K562 (cell line): ENCODE results near the gene MBNL1. TPM values are rescaled to one million over a fixed set of nuclear protein-coding genes. Genes with fewer than 3 reads are reported as not detected.
A peak's percentile ranks its signal among the peaks of the same experiment; 100 is the strongest.

Experiments
- ATAC-seq: fragments of 200-7000 bp; cut with Tn5 transposase; 3 replicates; pipeline ENCODE4 v1.9.1; 2020; ENCODE audit warnings: moderate library complexity
- BruUV-seq: library from RNA; stranded (reverse); fragments of 400-500 nt; replicated peaks from 2 replicates; lab custom pipeline; 2021; lab: Mats Ljungman, UMichigan
- CTCF ChIA-PET: fragments of 300-600 bp; formaldehyde crosslinking; extraction: SDS; loops from one replicate; lab custom pipeline; 2021; ENCODE audit warnings: low intra/inter-chr PET ratio; lab: Yijun Ruan, JAX
- POLR2A ChIA-PET: fragments of 300-600, 350-650 bp; sonication (Branson Sonifier 250); formaldehyde crosslinking; extraction: SDS; loops from one replicate; lab custom pipeline; 2021; ENCODE audit warnings: antibody characterized with exemption, inconsistent platforms; lab: Yijun Ruan, JAX
- DNase-seq, 4 experiments: peaks; one replicate each; pipeline versions ENCODE4 v3.0.0 to v3.0.0-alpha.2; 2011 to 2018; ENCODE audit warnings: low spot score in 3 of 4, mixed read lengths in 3 of 4; ENCODE audit errors: extremely low read depth in 1 of 4
- FAIRE-seq: peaks from 2 replicates; lab custom pipeline; 2011; peaks lifted over from hg19 to GRCh38; lab: Jason Lieb, UNC
- H2AFZ ChIP-seq: 2 replicates; pipeline ENCODE4 v1.6.0; 2011; ENCODE audit warnings: low read depth, low read length, control low read depth, inconsistent platforms
- H3K27ac ChIP-seq: fragments of 200-600 bp; 3 replicates; pipeline ENCODE4 v1.8.0; 2011; ENCODE audit warnings: low read depth, mild to moderate bottlenecking, control low read depth, inconsistent platforms, low read length, moderate library complexity, mixed read lengths; ENCODE audit errors: extremely low read depth
- H3K27me3 ChIP-seq, 2 experiments: fragments of 300-600 bp in 1 of 2; 2 replicates in 1 of 2; 3 replicates in 1 of 2; pipeline versions ENCODE4 v1.6.0 to v1.8.0; 2011; ENCODE audit warnings: inconsistent platforms in 2 of 2, low read length in 2 of 2, mild to moderate bottlenecking in 1 of 2, mixed read lengths in 1 of 2, moderate library complexity in 1 of 2; ENCODE audit not compliant: control insufficient read depth in 2 of 2, insufficient read depth in 2 of 2
- H3K36me3 ChIP-seq: fragments of 300-600 bp; 3 replicates; pipeline ENCODE4 v1.8.0; 2011; ENCODE audit warnings: mild to moderate bottlenecking, low read length, inconsistent platforms; ENCODE audit not compliant: control insufficient read depth, insufficient read depth
- H3K4me1 ChIP-seq, 2 experiments: fragments of 200-600 bp in 1 of 2; replicated peaks in 1 of 2; 2 replicates in 1 of 2; 3 replicates in 1 of 2; pipeline versions ENCODE4 v1.5.1 to v1.8.0; 2011; ENCODE audit warnings: inconsistent platforms in 2 of 2, low read length in 2 of 2, mild to moderate bottlenecking in 1 of 2, mixed read lengths in 1 of 2, moderate library complexity in 1 of 2; ENCODE audit not compliant: control insufficient read depth in 2 of 2, insufficient read depth in 2 of 2
- H3K4me2 ChIP-seq: 2 replicates; pipeline ENCODE4 v1.6.1; 2011; ENCODE audit warnings: low read length, control low read depth, inconsistent platforms, mixed read lengths; ENCODE audit not compliant: insufficient read depth
- H3K4me3 ChIP-seq: fragments of 200-600 bp; sonication (generic), shearing (Covaris generic); 2 replicates; pipeline ENCODE4 v1.5.1; 2016; ENCODE audit warnings: control low read depth, inconsistent platforms
- H3K79me2 ChIP-seq: fragments of 200-600 bp; 3 replicates; pipeline ENCODE4 v1.8.0; 2011; ENCODE audit warnings: low read length, inconsistent platforms; ENCODE audit not compliant: control insufficient read depth, insufficient read depth
- H3K9ac ChIP-seq, 2 experiments: 2 replicates each; pipeline versions ENCODE4 v1.6.0 to v1.6.1; 2011; ENCODE audit warnings: low read depth in 2 of 2, low read length in 2 of 2, control low read depth in 1 of 2, inconsistent platforms in 1 of 2, mild to moderate bottlenecking in 1 of 2, mixed read lengths in 1 of 2; ENCODE audit not compliant: insufficient read depth in 1 of 2
- H3K9me1 ChIP-seq: one replicate; pipeline ENCODE4 v1.6.0; 2011; ENCODE audit warnings: inconsistent platforms, mild to moderate bottlenecking, low read length, moderate library complexity; ENCODE audit not compliant: control insufficient read depth, insufficient read depth
- H3K9me3 ChIP-seq: replicated peaks from 2 replicates; pipeline ENCODE4 v1.5.1; 2011; ENCODE audit warnings: low read depth, low read length, inconsistent platforms; ENCODE audit not compliant: control insufficient read depth, insufficient read depth
- H4K20me1 ChIP-seq: replicated peaks from 2 replicates; pipeline ENCODE4 v1.6.1; 2011; ENCODE audit warnings: low read length, inconsistent platforms, mixed read lengths; ENCODE audit not compliant: control insufficient read depth, insufficient read depth
- BCL6 ChIP-seq: fragments of 250-450 bp; sonication (Bioruptor Pico); IDR thresholded peaks from 2 replicates; pipeline ENCODE4 v1.4.0; 2020
- CREM ChIP-seq: IDR thresholded peaks from 2 replicates; pipeline ENCODE4 v1.6.1; 2014; ENCODE audit warnings: antibody characterized with exemption, low read depth
- DPF2 ChIP-seq: fragments of 450-650 bp; IDR thresholded peaks from 2 replicates; pipeline ENCODE4 v1.6.1; 2016
- EZH2 ChIP-seq: IDR thresholded peaks from 2 replicates; pipeline ENCODE4 v1.6.1; 2012; ENCODE audit warnings: low read depth, mild to moderate bottlenecking, inconsistent platforms, low read length, borderline replicate concordance
- FOXK1 ChIP-seq: sonication (generic); formaldehyde crosslinking; IDR thresholded peaks from 2 replicates; pipeline ENCODE4 v1.8.0; 2022; ENCODE audit warnings: missing genetic modification reagents, mild to moderate bottlenecking, borderline replicate concordance
- HNRNPK ChIP-seq: fragments of 200-400 bp; formaldehyde crosslinking; IDR thresholded peaks from one replicate; pipeline ENCODE4 v1.6.1; 2018; ENCODE audit warnings: mild to moderate bottlenecking, low read depth, low read length; ENCODE audit not compliant: poor library complexity, severe bottlenecking
- MEIS2 ChIP-seq: fragments of 450-650 bp; IDR thresholded peaks from 2 replicates; pipeline ENCODE4 v1.6.1; 2014; ENCODE audit warnings: mild to moderate bottlenecking; ENCODE audit not compliant: partially characterized antibody
- NFE2L1 ChIP-seq: fragments of 450-650 bp; IDR thresholded peaks from 2 replicates; pipeline ENCODE4 v1.6.1; 2016; ENCODE audit warnings: missing genetic modification characterization, low read depth, mild to moderate bottlenecking, missing compliant biosample characterization, moderate library complexity, borderline replicate concordance
- PHB2 ChIP-seq: fragments of 450-650 bp; IDR thresholded peaks from 2 replicates; pipeline ENCODE4 v1.6.1; 2017; ENCODE audit warnings: low read depth
- RBBP5 ChIP-seq: fragments of 200-600 bp; sonication (generic); IDR thresholded peaks from 2 replicates; pipeline ENCODE4 v1.6.1; 2012; ENCODE audit warnings: borderline replicate concordance, mild to moderate bottlenecking, low read length, control low read depth, inconsistent platforms; ENCODE audit not compliant: insufficient read depth, poor library complexity, severe bottlenecking
- SP2 ChIP-seq: IDR thresholded peaks from 2 replicates; pipeline ENCODE4 v1.6.1; 2011; ENCODE audit warnings: mild to moderate bottlenecking, low read depth, low read length, moderate library complexity; ENCODE audit not compliant: poor library complexity, severe bottlenecking; ENCODE audit errors: extremely low read depth
- ZNF140 ChIP-seq: fragments of 250-450 bp; sonication (Bioruptor Pico); IDR thresholded peaks from 2 replicates; pipeline ENCODE4 v1.8.0; 2021; ENCODE audit warnings: moderate library complexity, mild to moderate bottlenecking, inconsistent platforms
- ZNF174 ChIP-seq: fragments of 250-450 bp; sonication (Bioruptor Pico); IDR thresholded peaks from 2 replicates; pipeline ENCODE4 v1.4.0; 2020; ENCODE audit warnings: mild to moderate bottlenecking
- WGBS: fragments of 100-300 bp; shearing (Covaris generic); methylation state at CpG from one replicate; pipeline ENCODE4 v1.1.6; 2016; ENCODE audit warnings: low coverage, mixed read lengths; ENCODE audit not compliant: insufficient coverage; ENCODE audit errors: missing lambda C conversion rate; 5-methylcytosine and 5-hydroxymethylcytosine counted together
- in situ Hi-C: fragments of 300-500 bp; cut with MboI; formaldehyde crosslinking; loops from 4 replicates; pipeline ENCODE4 v1.15.0; 2018; ENCODE audit warnings: inconsistent platforms, mixed read lengths
- intact Hi-C: fragments of 100-400 bp; cut with micrococcal nuclease; formaldehyde crosslinking; loops from 2 replicates; pipeline ENCODE4 v1.14.2; 2022
- polyA plus RNA-seq, 8 experiments: library from polyadenylated mRNA; depleted of rRNA in 4 of 8; stranded (reverse) in 5 of 8; unstranded in 3 of 8; fragments of >200 nt; fragmentation: Nextera tagmentation in 2 of 8; fragmentation: Illumina TruSeq in 1 of 8; extraction: Ambion mirVana in 2 of 8; extraction: Trizol in 1 of 8; gene quantifications; 2 replicates each; pipeline versions ENCODE4 v1.2.1 to v1.2.3, GENCODE V29; 2011 to 2014; ENCODE audit warnings: inconsistent platforms in 1 of 8, missing spikeins in 1 of 8
- total RNA-seq, 7 experiments: library from RNA; depleted of rRNA in 6 of 7; stranded (reverse); fragments of >200 nt in 6 of 7; fragmentation: Illumina TruSeq in 2 of 7; extraction: Trizol in 2 of 7; gene quantifications; 2 replicates each; pipeline versions ENCODE4 v1.2.1 to v1.2.3, GENCODE V29; 2011 to 2021; ENCODE audit warnings: low replicate concordance in 1 of 7
- TF ChIP-seq, protein P1 (sequence below): fragments of 250-450 bp; sonication (Bioruptor Pico); IDR thresholded peaks from 2 replicates; pipeline ENCODE4 v1.8.0; 2021; ENCODE audit warnings: borderline replicate concordance, mild to moderate bottlenecking, moderate library complexity; ENCODE audit not compliant: poor library complexity, severe bottlenecking
- TF ChIP-seq, protein P2 (sequence below): sonication (generic); formaldehyde crosslinking; IDR thresholded peaks from 2 replicates; pipeline ENCODE4 v1.8.0; 2022; ENCODE audit warnings: mild to moderate bottlenecking, missing genetic modification reagents
- TF ChIP-seq, protein P3 (sequence below), 2 experiments: IDR thresholded peaks; 2 replicates each; pipeline ENCODE4 v1.6.1; 2011; ENCODE audit warnings: borderline replicate concordance in 1 of 2, control low read depth in 1 of 2, low read depth in 1 of 2, low read length in 1 of 2, mild to moderate bottlenecking in 1 of 2, mixed read lengths in 1 of 2, moderate library complexity in 1 of 2; ENCODE audit not compliant: insufficient read depth in 1 of 2, insufficient read length in 1 of 2, poor library complexity in 1 of 2, severe bottlenecking in 1 of 2; ENCODE audit errors: extremely low read depth in 1 of 2

Gene MBNL1
- total and polyA plus RNA-seq, 9 of the 15 experiments (the other 6 are each of a cell fraction or from before 2014, with no cell fraction given): 70.3 to 243 (median 220) TPM

DNA sequence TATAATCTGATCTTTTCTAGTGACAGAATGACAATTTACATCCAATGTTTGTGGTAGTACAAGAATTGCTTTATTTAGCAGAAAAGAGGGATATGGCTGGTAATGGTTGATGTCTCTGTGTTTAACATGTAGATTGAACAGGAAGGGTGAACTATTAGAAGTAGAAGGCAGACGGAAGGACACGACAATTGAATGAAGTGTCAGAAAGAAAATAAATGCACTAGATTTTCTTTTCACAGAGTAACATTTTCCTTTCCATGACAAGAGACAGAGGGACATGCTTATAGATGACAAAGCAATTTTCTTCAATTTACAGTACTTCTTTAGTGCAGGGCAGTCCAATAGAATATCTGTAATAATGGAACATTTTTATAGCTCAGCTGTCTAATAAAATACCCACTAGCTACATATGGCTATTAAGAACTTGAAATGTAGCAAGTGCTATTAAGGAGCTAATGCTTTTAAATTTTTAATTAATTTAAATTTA, 48.9 kb upstream of the MBNL1 start:
- Histone ChIP-seq H2AFZ (peak overlapping the region; percentile 74), H3K79me2 (no peaks in the 10 kb centered on the region), H3K9me3 (no peaks in the 10 kb centered on the region), H3K4me1 (peaks cover 0 to 3% of the 10 kb centered on the region in 2 experiments; a peak in 2 of 5 replicates), H4K20me1 (no peaks in the 10 kb centered on the region), H3K27ac (peak overlapping the region; percentile 7; the same call in 1 of the 3 replicates), H3K27me3 (no peaks in the 10 kb centered on the region), H3K36me3 (no peaks in the 10 kb centered on the region), H3K9ac (no peak overlapping the region; a peak in 1 of 4 replicates), H3K9me1 (no peaks in the 10 kb centered on the region), H3K4me2 (no peak overlapping the region), H3K4me3 (no peak overlapping the region)
- FAIRE-seq (no peak), ATAC-seq (peak; percentile 68), DNase-seq (no peak)
- ChIA-PET POLR2A (interaction anchor here (0.7 to 1.2 kb wide), 2 partner anchors 14 kb away, joined by 3 to 4 read pairs; no protein-coding TSS in a partner anchor), CTCF (no interaction called here)
- in situ Hi-C loops: no loop called here
- intact Hi-C loops: no loop called here
- 39% methylated on average over 2 of the region's 2 CpGs for WGBS
- BruUV-seq: no TSS peak
- TF ChIP-seq RBBP5: no peak
- TF ChIP-seq ZNF174 (CRISPR knock-in tag): no peak
- no peak for TF ChIP-seq HNRNPK
- TF ChIP-seq SP2: no peak
- TF ChIP-seq, protein P1, sequence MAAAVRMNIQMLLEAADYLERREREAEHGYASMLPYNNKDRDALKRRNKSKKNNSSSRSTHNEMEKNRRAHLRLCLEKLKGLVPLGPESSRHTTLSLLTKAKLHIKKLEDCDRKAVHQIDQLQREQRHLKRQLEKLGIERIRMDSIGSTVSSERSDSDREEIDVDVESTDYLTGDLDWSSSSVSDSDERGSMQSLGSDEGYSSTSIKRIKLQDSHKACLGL: no peak
- peak; percentile 67 for TF ChIP-seq NFE2L1 (tag)
- TF ChIP-seq CREM: no peak
- no peak for TF ChIP-seq EZH2
- no peak for TF ChIP-seq ZNF140 (CRISPR knock-in tag)
- peak; percentile 32; the same call in 1 of the 2 replicates for TF ChIP-seq DPF2
- TF ChIP-seq MEIS2: peak; percentile 14
- no peak for TF ChIP-seq PHB2
- no peak for TF ChIP-seq FOXK1 (CRISPR knock-in tag)
- TF ChIP-seq, protein P2, sequence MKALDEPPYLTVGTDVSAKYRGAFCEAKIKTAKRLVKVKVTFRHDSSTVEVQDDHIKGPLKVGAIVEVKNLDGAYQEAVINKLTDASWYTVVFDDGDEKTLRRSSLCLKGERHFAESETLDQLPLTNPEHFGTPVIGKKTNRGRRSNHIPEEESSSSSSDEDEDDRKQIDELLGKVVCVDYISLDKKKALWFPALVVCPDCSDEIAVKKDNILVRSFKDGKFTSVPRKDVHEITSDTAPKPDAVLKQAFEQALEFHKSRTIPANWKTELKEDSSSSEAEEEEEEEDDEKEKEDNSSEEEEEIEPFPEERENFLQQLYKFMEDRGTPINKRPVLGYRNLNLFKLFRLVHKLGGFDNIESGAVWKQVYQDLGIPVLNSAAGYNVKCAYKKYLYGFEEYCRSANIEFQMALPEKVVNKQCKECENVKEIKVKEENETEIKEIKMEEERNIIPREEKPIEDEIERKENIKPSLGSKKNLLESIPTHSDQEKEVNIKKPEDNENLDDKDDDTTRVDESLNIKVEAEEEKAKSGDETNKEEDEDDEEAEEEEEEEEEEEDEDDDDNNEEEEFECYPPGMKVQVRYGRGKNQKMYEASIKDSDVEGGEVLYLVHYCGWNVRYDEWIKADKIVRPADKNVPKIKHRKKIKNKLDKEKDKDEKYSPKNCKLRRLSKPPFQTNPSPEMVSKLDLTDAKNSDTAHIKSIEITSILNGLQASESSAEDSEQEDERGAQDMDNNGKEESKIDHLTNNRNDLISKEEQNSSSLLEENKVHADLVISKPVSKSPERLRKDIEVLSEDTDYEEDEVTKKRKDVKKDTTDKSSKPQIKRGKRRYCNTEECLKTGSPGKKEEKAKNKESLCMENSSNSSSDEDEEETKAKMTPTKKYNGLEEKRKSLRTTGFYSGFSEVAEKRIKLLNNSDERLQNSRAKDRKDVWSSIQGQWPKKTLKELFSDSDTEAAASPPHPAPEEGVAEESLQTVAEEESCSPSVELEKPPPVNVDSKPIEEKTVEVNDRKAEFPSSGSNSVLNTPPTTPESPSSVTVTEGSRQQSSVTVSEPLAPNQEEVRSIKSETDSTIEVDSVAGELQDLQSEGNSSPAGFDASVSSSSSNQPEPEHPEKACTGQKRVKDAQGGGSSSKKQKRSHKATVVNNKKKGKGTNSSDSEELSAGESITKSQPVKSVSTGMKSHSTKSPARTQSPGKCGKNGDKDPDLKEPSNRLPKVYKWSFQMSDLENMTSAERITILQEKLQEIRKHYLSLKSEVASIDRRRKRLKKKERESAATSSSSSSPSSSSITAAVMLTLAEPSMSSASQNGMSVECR (CRISPR knock-in tag): no peak
- TF ChIP-seq BCL6 (CRISPR knock-in tag): no peak
- TF ChIP-seq, protein P3, sequence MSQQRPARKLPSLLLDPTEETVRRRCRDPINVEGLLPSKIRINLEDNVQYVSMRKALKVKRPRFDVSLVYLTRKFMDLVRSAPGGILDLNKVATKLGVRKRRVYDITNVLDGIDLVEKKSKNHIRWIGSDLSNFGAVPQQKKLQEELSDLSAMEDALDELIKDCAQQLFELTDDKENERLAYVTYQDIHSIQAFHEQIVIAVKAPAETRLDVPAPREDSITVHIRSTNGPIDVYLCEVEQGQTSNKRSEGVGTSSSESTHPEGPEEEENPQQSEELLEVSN (IDR thresholded peaks at IDR 0.05; ENCODE audit: borderline replicate concordance in 1 of 2, extremely low read depth in 1 of 2, insufficient read depth in 1 of 2, insufficient read length in 1 of 2, low read depth in 1 of 2, low read length in 1 of 2, poor library complexity in 1 of 2, severe bottlenecking in 1 of 2): no peak
